ENCODE data around the gene CLPTM1L.

CLPTM1L gene, protein sequence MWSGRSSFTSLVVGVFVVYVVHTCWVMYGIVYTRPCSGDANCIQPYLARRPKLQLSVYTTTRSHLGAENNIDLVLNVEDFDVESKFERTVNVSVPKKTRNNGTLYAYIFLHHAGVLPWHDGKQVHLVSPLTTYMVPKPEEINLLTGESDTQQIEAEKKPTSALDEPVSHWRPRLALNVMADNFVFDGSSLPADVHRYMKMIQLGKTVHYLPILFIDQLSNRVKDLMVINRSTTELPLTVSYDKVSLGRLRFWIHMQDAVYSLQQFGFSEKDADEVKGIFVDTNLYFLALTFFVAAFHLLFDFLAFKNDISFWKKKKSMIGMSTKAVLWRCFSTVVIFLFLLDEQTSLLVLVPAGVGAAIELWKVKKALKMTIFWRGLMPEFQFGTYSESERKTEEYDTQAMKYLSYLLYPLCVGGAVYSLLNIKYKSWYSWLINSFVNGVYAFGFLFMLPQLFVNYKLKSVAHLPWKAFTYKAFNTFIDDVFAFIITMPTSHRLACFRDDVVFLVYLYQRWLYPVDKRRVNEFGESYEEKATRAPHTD

DNA sequence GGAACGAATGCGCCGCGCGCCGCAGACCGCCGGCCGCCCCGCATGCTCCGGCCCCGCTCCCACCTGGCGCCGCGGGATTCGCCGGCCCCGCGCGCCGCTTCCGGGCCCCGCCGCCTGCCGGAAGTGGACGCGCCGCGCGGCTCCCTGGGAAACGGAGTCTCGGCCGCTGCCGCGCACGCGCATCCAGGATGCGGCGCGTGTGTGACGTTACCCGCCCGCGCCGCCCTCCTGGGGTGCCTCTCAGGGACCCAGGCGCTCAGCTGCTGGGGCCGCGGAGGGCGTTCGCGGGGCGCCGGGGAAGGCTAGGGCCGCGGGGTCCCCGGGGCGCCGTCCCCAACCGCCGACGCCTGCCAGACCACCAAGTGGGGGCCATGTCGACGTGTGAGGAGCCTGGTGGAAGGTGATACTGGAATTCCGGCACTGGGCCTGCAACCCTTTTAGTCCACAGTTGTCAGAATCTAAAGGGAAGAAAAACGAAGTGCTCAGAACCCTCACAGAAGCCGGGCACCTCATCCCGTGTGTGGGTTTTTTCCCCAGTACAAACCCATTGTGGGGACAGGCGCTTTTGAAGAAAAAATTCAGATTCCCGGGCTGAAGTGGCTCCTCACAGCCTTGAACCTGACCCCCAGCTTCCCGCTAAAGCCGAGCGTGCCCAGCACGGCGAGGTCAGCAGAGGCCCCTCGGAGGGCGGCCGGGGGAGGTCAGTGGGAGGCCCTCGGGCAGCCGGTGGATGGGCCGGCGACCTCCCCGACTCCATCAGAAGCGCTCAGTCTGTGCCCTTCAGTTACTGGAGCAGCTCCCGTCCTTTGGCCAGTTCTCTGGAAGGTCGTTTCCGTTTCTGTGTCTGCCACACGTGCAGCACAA lies at the start of gene CLPTM1L:
Gene CLPTM1L, minus strand, starts transcription at position 125 of the 864 bp plus-strand sequence. CDS start 258 bp downstream, outside the sequence.
- TF ChIP-seq GATA3 (IDR thresholded peaks at IDR 0.05; ENCODE audit: low read depth, low read length): no peak

DNA sequence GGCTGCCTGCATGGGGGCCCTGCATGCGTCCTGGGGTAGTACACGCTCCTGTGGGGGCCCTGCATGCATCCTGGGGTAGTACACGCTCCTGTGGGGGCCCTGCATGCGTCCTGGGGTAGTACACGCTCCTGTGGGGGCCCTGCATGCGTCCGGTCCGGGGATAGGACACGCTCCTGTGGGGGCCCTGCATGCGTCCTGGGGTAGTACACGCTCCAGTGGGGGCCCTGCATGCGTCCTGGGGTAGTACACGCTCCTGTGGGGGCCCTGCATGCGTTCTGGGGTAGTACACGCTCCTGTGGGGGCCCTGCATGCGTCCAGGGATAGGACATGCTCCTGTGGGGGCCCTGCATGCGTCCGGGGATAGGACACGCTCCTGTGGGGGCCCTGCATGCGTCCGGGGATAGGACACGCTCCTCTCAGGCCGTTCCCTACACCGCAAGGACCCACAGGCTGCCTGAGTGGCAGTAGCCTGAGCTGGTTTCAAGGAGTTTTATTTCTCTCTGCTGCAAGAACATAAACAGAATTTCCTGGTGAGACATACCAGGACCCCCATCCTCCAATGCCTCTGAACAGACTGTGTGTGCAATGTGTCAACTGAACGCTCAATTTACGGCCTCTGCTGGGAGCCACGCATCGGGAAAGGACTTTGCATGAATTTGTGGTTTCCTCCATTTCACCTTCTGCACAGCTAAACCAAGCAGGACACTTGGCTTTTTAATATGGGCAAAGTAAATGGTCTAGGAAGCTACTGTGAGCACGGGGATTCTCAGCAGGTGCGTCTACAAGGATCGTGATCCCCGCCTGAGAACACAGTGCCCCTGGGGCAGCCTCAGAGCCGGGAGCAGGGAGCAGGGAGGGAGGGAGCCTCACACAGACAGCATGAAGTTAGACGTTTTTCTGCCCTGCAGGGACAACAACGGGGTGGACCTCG lies 48.9 kb upstream of the CLPTM1L start:
- TF ChIP-seq GATA3 (IDR thresholded peaks at IDR 0.05; ENCODE audit: low read depth, low read length): no peak
- no peak for TF ChIP-seq GATA2 (IDR thresholded peaks at IDR 0.05; ENCODE audit: low read depth, low read length)

DNA sequence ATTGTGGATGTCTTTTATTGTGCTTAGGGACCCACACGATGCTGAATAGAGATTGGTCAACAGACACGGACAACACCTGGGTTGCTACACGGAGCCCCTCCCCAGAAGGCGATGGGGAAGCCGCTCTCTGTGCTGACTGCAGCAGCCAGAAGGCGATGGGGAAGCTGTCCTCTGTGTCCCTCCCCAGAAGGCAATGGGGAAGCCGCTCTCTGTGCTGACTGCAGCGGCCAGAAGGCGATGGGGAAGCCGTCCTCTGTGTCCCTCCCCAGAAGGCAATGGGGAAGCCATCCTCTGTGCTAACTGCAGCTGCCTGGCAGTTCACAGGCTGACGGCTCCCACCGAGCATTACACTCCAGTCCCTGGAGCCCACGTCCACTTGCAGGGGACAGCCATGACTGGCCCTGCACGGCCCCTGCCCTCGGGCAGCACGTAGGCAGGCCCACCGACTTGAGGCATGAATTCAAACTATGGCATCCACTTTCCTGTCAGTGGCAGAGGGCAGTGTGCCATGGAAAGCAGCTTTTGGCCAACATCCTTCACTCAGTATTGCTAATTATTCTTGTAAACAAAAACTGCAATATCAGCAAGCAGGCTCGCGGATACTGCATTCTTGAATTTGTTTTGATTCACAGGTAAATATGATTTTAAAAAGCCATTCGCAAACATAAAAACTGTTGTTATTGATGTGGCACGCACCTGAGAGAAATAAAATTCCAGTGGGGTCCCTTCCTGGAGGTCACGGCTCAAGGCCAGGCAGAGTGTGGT lies 48.1 kb upstream of the CLPTM1L start:
- TF ChIP-seq GATA3 (IDR thresholded peaks at IDR 0.05; ENCODE audit: low read depth, low read length): no peak
- TF ChIP-seq GATA2 (IDR thresholded peaks at IDR 0.05; ENCODE audit: low read depth, low read length): no peak

DNA sequence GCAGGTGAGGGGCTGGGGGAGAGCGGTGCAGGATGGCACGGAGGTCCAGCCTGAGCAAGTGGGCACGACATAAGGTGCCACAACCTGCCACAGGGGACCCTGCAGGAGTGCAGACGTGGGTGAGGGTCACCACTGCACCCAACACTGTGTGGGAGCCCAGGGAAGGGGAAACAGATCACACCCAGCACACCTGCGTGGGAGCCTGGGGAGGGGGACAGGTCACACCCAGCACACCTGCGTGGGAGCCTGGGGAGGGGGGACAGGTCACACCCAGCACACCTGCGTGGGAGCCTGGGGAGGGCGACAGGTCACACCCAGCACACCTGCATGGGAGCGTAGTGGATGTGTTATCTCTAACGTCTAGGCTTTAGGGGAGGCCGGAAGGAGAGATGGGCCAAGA lies 47.4 kb upstream of the CLPTM1L start:
- no peak for TF ChIP-seq GATA2 (IDR thresholded peaks at IDR 0.05; ENCODE audit: low read depth, low read length)
- TF ChIP-seq GATA3 (IDR thresholded peaks at IDR 0.05; ENCODE audit: low read depth, low read length): no peak

DNA sequence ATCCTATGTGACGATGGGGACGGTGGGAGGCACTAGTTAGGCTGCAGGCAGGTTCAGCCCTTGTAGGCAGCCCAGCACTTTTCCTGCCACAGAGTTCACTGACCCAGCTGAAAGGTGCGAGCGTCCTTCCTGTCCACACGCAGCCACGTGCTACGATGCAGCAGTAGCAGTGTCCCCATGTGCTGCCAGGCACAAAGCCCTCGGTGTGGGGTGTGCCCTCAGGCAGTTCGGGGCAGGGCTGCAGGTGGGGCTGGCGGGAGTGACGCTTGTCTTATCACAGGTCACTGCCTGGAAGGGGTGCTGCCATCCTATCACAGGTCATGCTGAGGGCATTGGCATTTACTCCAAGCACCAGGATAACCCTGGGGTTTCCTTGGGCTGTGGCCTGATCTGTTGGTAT lies 46.8 kb upstream of the CLPTM1L start:
- TF ChIP-seq GATA3 (IDR thresholded peaks at IDR 0.05; ENCODE audit: low read depth, low read length) (no peak), GATA2 (IDR thresholded peaks at IDR 0.05; ENCODE audit: low read depth, low read length) (no peak)

DNA sequence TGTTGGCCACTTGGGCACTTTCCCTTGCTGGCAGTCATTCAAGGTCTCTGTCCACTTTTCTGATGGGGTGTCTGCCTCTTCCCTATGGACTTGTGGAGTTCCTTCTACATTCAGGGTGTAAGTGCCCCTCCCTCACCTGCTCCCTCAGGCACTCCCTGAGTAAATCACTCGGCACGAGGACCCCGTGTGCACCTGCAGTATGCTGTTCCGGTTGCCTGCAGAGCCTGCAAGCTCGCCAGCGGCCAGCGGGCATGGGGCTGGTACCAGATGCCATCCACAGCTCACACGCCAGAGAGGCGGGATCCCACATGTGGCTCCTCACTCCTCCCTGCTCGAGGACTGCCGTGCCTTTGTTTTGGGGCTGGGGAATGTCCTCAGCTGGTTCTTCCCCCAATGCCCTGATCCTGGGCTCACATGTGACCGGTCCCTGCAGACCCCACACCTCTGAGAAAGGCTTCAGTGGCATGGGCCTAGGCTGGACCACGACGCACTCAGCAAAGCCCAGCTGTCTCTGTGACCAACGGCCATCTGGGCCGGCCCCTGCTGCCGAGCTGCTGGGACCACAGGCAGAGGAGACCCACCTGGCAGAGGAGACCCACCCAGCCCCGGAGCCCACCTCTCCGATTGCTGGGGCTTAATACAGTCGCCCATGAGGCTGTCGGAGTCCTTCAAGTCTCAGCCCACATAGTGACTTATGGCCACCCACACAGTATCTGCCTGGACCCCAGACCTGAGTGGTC lies 46.1 kb upstream of the CLPTM1L start:
- TF ChIP-seq GATA2 (IDR thresholded peaks at IDR 0.05; ENCODE audit: low read depth, low read length) (no peak), GATA3 (IDR thresholded peaks at IDR 0.05; ENCODE audit: low read depth, low read length) (no peak)

DNA sequence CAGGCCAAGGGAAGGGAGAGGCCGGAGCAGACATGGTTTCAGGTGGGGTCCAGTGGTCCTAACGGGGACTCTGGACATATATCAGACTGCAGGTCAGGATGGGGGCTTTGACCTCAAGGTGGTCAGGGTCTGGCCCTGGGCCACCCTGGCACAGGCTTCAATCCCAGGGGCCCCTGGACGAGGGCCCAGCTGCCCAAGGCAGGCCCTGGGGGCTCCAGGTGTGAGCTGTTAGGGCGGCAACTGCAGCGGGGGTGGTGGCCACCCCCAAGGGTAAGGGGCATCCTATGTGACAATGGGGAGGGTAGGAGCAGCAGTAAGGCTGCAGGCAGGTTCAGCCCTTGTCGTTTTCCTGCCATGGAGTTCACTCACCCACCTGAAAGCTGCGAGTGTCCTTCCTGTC lies 45.4 kb upstream of the CLPTM1L start:
- no peak for TF ChIP-seq GATA2 (IDR thresholded peaks at IDR 0.05; ENCODE audit: low read depth, low read length)

DNA sequence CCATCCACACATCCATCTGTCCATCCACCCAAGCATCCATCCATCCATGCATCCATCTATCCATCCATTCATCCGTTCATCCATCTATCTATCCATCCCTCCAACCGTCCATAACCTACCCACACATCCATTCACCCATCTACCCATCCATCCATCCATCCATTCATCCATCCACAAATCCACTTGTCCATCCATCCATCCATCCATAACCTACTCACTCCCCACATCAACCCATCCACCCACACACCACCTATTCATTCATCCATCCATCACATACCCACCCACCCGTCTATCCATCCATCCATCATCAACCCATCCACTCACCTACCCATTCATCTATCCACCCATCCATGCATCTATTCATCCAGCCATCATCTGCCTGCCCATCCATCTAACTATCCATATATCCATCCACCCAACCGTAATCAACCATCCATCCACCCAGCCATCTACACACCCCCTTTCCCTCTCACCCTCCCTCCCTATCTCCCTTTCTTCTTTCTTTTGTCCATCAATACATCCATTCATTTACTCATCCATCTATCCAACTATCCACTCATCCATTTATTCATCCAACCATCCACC lies 43.6 kb upstream of the CLPTM1L start:
- TF ChIP-seq GATA2 (IDR thresholded peaks at IDR 0.05; ENCODE audit: low read depth, low read length) (no peak), GATA3 (IDR thresholded peaks at IDR 0.05; ENCODE audit: low read depth, low read length) (no peak)

DNA sequence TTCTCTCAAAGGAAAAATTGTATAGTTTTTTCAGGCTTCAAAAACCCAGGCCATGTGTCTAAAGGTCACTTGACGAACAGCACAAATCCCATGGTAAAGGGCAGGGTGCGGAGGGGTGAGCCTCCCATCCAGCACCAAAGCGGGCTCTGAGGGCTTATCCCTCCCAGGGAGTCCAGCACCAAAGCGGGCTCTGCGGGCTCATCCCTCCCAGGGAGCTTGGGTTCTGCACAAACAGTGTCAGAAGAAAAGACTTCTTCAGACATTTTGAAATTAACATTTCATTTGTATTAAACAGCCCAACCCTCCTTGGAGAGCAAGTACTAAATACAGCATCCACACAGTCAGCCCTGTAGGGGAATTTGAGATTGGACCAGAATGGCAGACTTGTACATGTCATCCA lies 43.0 kb upstream of the CLPTM1L start:
- no peak for TF ChIP-seq GATA2 (IDR thresholded peaks at IDR 0.05; ENCODE audit: low read depth, low read length)
- TF ChIP-seq GATA3 (IDR thresholded peaks at IDR 0.05; ENCODE audit: low read depth, low read length): no peak

DNA sequence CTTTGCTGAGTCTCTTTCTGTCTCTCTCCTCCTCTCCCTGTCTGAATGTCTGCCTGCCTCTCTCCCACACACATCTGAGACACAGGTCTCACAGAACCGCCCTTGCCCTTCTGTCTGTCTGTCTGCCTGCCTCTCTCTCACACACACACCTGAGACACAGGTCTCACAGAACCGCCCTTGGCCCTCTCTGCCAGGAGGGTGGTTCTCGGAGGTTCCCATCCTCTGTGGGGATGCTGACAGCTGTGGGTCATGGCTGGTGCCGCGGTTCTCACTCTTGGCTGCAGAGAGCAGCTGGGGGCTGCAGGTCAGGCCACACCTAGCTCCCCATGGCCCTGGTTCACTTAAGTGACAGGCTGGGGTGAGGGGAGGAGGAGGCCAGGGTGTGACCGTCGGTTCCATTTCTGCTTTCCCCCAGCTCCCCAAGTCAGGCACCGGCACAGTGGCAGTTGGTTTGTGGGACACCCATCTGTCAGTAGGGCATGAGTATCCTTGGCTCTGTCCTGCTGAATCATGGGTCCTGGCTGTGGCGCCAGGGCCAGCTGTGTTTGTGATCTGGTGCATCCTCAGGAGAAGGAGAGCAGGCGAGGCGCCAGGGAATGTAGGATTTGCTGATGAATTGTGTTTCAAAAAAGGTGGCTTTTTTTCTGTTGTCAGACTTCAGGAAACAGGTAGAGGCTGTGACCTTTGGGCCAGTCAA lies 42.3 kb upstream of the CLPTM1L start:
- no peak for TF ChIP-seq GATA3 (IDR thresholded peaks at IDR 0.05; ENCODE audit: low read depth, low read length)
- TF ChIP-seq GATA2 (IDR thresholded peaks at IDR 0.05; ENCODE audit: low read depth, low read length): no peak

DNA sequence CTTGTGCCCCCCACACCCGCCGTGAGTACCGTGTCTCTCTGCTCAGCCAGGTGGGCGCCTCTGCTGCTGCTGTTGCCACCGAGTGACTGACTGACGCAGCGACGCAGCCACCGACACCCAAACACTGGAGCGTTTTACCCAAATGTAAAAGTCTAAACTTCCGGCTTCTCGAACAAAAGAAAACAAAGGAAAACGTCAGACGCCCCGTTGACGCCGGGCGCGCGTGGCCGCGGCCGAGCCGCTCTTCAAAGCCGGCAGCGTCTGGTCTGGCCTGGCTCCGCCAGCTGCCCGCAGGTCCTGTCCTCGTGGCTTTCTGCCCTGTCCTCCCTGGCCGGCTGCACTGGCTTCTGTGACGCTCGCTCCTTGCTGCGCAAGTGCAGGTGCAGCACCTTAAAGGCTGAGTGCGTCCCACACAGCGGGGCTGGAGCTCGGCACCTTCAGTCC lies 41.4 kb upstream of the CLPTM1L start:
- TF ChIP-seq GATA3 (IDR thresholded peaks at IDR 0.05; ENCODE audit: low read depth, low read length): no peak

Data from SH-SY5Y (cell line).